Pulmonary artery endothelial cell (primary cell): ENCODE measurements around the gene LCNL1. TPM values are rescaled to one million over a fixed set of nuclear protein-coding genes. Genes with fewer than 3 reads are reported as not detected.

Experiments used
- DNase-seq: peaks from one replicate; pipeline ENCODE4 v3.0.0-alpha.2; 2011; ENCODE audit warnings: low read depth, low spot score
- total RNA-seq: library from RNA; depleted of rRNA; stranded (reverse); fragments of >200 nt; gene quantifications from 2 replicates; pipeline ENCODE4 v1.2.3, GENCODE V29; 2014

The LCNL1 gene
- total RNA-seq, 1 donor from 2014 or later: not detected

DNA sequence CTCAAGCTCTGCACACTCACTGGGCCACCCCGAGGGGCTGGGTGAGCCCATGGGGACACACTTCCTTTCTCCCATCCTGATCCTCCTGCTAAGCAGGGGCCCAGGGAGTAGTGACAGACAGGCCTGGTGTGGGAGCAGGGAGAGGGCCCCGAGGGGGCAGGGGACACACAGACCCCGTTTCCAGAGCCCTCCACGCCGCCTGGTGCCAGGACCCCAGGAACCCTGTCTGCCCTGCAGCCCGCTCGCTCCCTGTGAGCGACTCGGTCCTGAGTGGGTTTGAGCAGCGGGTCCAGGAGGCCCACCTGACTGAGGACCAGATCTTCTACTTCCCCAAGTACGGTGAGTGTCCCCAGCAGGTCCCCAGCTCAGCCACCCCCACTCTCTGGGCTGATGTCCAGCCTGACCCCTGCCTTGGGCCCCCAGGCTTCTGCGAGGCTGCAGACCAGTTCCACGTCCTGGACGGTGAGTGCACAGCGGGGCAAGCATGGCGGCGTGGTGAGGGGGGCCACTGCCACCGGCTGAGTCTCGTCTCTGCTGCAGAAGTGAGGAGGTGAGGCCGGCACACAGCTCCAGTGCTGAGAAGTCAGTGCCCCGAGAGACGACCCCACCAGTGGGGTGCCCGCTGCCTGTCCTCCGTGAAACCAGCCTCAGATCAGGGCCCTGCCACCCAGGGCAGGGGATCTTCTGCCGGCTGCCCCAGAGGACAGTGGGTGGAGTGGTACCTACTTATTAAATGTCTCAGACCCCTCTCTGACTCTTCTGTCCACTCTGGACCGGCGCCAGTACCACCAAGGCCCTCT lies 36.4 kb upstream of the LCNL1 start:
- no peak for DNase-seq

DNA sequence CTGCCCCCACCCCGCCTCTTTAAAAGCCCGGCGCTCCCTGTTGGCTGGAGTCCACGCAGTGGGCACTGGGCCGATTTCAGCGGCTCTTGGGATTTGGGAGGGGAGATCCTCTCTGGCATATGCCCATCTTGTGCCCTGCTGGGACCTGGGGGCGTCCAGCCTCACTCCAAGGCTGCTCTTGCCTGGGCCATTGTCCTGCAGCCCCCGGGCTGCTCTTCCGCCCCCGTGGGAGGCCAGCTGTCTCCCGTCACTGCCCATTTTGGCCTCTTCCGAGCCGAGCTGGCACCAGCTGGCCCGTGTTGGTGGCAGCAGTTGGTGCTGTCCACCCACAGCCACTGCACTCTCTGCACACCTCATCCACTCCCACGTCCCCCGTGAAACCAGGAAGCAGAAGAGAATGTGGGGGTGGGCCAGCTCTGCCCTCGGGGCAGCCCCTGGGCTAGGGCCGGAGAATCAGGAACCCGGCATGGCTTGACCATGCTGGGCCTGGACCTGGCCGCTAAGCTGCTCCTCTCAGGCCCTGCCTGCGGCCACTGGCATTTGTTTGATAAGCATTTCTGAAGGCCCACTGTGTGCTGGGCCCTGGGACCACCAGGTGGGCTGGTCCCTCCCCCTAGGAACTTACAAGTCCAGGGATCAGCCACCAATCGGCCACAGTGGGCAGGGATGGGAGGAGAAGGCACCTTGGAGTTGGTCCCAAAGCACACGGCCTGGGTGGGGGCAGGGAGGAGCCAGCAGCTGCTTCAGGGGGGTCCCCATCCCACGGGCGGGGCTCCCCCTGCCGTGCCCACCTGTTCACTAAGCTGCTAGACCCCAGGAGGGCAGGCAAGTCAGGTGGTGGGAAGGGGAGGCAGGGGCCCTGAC lies 35.5 kb upstream of the LCNL1 start:
- no peak for DNase-seq

DNA sequence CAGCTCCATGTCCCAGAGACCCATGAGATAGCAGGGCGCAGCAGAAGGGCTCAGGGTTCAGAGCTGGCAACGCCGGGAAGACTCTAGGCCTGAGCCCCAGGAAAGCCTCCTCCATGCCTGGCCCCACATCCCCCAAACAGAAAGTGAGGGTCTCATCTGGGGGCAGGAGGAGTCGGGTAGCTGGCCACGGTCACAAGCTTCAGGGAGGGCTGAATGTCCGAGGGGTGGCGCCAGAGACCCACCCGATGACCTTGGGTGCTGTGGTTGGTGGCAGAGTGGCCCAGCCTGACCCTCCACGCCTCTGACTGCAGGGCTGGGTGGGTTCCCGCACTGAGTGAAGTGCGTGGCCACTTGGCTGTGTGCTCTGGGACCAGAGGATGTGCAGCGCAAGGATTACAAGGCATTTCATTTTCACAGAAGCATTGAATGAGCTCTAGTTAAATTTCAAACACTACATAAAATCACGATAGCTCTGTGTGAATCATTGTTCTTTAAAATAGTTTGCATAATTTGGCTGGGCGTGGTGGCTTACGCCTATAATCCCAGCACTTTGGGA lies 34.8 kb upstream of the LCNL1 start:
- no peak for DNase-seq

DNA sequence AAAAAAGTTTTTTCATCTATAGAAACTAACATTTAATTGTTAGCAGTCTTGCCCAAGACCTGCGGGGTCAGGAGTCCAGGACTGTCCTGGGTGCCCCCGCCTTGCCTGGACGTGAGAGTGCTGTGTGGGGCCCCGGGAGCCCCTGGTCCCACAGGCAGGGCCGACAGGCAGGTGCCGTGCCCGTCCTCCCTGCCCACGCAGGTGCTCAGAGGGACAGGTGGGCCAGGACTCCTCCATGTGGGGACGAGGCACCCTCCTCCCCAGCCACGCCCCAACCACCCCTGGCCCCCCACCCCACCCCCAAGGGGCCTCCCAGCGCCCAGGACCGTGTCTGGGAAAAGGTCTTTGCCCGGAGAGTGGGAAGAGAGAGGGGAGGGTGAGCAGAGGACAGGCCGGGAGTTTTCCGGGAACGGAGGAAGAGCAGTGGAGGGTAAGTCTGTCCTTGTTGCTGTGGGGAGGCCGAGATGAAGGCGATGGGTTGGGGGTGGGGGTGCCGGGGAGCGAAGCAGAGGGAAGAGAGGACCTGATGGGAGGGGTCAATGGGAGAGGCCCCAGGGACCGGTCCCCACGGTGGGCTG lies 33.5 kb upstream of the LCNL1 start:
- no peak for DNase-seq

DNA sequence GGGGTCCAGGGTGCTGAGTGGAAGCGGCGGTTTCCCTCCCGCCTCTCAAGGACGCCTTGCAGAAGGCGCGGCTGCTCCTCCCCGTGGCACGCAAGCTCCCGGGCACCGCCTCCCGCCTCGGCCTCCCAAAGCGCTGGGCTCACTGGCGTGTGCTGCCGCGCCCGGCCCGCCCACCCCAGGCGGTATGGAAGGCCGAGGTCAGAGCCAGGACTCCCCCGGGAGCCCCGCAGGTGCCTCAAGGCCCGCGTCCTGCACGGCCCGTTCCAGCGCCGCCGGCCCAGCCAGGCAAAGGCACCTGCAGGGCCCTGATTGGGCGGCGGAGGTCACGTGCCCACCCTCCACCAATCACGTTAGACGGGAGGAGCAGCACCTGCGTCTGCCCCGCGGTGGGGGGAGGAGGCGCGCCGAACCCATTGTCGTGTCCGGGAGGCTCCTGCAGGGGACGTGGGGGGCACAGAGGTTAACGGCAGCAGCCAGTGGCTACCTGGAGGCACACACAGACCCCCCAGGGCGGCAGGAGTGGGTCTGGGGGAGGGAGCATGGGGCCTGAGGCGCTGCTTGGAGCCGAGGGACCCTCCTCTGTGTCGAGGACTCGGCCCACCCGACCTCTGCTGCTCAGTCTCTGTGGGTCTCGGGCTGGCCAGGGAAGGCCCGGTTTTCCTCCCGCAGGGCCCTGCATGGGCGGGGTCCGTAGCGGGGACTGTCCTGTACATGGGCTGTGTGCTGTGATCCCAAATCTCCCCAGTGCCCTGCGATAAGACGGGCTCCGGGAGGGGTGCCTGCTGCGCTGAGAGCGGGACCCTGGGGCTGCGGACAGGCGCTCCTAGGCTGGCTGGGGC lies 32.8 kb upstream of the LCNL1 start:
- DNase-seq: peak; percentile 45

DNA sequence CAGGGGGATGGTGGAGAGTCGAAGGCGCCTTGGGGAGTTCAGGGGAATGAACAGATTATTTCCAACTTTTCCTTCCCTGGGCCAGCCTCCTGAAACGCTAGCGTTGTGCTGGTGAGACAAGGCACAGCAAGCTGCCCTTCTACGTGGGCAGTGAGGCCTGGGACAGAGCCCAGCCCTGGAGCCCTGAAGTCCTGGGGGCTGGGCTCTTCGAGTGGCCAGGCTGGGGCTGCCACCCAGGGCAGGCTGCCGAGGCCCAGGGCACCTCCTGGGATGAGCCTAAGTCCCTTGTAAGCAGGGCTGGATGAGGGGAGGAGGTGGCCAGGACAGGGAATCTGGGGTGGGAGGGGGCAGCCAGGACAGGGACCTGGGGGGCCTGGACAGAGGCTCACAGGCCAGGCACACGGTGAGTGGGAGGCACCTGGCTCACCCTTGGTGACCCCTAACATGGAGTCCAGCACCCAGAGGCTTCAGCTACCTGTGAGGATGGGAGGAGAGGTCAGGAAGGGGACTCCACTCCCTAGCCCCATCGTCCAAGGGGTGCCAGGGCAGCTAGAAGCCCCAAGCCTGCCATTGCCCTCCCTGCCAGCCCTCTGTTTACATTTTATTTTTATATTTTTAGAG lies 32.0 kb upstream of the LCNL1 start:
- no peak for DNase-seq

DNA sequence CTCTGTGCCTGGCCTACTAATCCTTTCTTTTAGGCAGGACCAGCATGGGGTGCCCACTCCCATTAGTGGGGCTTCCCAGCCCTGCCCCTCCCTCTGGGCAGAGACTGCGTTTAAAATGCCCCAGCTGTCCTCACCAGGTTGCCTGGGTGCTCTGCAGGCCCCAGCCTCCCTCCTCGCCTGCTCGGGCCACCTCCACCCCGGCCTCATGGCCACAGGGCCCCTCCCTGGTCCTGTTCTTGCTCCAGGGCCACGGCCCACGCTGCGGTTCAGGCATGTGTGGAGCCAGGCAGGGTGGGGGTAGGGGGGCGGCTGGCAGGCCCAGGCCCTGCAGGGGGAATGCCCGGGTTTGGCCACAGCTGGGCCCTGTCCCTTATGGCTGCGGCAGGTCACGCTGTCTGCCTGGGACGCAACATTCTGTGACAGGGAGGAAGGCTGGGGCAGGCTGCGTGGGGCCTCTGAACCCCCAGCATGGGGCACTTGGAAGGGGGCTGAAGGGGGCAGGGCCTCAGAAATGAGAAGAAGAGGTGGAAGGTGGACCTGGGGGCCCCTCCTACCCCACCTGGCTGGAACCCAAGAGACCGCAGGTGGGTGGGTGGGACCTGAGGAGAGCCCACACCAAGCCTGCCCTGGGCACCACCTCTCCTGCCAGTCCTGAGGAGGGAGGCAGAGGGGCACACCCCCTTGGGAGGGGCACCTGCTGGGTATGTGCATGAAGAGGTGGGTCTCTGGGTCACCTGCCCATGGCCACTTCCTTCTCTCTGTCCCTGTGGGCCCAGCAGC lies 31.1 kb upstream of the LCNL1 start, which contains the start of gene LCN12:
LCN12 (plus strand) TSS at position 733 of the 780 bp plus-strand sequence. CDS start 55 bp downstream, outside the sequence.
- no peak for DNase-seq

DNA sequence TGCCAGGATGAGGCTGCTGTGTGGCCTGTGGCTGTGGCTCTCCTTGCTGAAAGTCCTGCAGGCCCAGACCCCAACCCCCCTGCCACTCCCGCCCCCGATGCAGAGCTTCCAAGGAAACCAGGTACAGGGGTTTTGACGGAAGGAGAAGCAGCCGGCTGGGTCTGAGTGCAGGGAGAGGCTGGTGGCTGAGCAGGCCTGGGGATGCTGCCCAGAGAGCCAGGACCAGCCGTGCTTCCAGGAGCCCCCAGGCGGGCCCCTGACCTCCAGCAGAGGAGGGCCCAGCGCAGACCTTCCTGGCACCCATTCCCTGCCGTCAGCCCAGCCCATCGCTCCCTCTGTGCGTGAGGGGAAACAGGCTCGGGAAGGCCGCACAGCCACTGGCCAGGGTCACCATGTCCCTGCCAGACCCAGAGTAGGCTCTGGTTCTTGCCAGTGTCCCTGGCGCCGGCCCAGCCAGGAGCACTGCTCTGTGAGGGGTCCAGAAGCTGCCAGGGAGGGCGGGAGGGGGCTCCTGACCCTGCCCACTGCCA lies 30.4 kb upstream of the LCNL1 start:
- DNase-seq: no peak

DNA sequence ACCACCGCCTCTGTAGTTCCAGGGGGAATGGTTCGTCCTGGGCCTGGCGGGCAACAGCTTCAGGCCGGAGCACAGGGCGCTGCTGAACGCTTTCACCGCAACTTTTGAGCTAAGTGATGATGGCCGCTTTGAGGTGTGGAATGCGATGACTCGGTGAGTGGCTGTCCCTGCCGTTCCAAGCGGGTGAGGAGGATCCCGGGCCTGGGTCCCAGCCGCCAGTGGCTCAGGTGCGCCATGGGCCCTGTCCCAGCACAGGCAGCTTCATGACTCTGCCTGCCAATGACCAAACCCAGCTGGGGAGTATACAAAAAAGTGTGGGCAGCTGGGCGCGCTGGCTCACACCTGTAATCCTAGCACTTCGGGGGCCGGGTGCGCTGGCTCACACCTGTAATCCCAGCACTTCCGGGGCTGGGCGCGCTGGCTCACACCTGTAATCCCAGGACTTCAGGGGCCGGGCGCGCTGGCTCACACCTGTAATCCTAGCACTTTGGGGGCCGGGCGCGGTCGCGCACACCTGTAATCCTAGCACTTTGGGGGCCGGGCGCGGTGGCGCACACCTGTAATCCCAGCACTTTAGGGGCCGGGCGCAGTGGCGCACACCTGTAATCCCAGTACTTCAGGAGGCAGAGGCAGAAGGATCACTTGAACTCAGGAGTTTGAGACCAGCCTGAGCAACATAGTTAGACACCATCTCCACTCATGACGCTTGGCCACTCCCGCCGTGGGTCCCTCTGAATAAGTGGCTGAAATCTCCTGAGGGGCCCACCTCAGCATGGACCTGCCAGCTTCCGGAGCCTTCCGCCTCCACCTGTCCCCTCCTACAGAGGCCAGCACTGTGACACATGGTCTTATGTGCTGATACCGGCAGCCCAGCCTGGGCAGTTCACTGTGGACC lies 29.7 kb upstream of the LCNL1 start:
- DNase-seq: no peak

DNA sequence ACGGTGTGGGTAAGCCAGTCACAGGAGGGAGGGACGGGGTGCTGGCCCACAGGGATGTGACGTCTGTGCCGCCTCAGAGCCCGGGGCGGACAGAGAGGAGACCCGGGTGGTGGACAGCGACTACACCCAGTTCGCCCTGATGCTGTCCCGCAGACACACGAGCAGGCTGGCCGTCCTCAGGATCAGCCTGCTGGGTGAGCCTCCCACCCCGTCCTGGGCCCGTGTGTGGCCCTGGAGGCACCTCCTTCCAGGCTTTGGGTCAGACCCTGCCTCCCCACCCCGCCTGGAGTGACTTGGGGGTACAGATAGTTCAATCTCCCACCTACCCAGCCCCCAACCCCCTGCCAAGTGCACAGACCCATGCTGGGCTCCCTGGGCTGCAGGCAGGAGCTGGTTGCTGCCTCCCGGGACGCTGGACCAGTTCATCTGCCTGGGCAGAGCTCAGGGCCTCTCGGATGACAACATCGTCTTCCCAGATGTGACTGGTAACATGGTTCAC lies 29.0 kb upstream of the LCNL1 start:
- no peak for DNase-seq

DNA sequence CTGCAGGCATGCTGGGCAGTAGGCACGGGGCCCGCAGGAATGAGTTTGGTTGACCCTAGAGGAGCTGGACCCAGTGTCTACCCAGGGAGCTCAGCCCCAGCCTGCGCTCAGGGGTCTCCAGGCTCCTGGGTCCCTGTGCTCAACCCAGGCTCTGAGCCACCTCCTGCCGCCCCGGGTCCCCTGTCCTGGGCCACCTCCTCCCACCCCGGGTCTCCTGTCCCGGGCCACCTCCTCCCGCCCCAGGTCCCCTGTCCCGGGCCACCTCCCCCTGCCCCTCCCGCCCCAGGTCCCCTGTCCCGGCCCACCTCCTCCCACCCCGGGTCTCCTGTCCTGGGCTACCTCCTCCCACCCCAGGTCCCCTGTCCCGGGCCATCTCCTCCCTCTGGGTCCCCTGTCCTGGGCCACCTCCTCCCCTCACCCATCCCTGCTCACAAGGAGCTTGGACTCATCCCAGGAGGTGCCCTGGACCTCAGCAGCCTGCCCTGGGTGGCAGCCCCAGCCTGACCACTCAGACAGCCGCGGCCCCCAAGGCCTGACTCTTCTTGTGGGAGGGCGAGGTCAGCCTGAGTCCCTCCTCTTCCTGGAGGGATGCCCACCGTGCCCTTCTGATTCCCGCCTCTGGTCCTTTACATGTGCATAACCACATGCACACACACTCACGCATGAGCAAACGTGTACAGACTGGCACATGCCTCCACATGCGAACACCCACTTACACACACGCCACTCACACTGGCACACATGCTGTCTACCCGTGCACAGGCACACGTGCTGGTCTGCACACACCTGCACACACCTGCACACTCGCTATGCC lies 28.3 kb upstream of the LCNL1 start:
- no peak for DNase-seq

DNA sequence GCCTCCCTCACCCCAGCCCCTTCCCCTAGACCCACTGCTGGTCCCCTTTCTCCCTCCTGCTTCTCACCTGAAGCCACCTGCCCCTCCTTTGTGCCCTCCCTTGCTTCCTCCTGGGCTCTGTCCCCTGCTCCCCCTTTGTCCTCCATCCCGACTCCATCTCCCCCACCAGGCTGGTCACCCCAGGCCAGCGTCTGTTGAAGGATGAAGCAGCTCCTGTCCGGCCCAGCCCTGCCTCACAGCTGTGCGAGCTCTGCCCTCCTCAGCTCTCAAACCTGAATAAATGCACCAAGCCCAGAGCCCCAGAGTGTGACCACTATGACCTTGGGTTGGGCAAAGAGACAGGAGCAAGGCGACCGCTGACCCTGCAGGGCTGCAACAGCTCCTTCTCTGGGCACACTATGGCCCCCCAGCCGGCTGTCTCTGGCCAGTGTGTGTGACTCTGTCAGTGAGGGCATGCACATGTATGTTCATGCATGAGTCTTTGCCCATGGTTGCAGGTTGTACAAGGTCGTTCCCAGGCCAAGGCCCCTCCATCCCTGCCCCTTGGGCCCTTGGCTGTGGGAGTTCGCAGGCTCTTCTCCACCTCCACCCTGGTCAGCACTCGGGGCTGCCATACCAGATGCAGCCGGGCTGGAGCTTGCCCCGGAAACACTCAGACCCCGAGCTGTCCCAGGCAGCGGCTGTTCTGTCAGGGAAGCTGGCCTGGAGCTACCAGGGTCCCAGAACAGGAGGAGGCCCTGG lies 27.4 kb upstream of the LCNL1 start:
- no peak for DNase-seq

DNA sequence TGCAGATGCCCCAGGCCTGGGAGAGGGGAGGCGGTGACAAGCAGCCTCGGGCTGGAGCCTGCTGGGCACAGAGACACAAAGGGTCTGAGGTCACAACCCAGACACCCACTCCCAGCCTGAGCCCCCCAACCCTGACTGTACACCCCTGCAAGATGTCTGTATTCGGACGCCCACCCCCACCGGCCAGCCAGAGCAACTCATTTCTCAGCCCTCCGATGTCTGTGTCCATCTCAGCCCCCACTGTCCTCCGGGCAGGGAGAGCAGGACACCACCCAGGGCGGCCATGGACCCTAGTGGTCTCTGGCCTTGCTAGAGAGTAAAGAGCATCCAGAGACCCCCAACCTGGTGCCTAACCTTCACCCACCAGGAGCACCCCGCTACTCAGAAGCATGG lies 26.9 kb upstream of the LCNL1 start:
- no peak for DNase-seq

DNA sequence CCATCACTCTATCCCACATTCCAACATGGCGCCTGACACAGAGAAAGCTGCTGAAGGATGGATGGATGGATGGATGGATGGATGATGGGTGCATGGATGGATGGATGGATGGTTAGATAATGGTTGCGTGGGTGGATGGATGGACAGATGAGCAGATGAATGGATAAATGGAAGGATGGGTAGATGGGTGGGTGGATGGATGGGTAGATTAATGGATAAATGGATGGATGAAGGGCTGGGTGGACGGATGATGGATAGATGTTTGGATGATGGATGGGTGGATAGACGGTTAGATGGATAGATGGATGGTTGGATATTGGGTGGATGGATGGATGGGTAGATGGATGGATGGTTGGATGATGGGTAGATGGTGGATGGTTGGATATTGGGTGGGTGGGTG lies 26.2 kb upstream of the LCNL1 start:
- DNase-seq: no peak

DNA sequence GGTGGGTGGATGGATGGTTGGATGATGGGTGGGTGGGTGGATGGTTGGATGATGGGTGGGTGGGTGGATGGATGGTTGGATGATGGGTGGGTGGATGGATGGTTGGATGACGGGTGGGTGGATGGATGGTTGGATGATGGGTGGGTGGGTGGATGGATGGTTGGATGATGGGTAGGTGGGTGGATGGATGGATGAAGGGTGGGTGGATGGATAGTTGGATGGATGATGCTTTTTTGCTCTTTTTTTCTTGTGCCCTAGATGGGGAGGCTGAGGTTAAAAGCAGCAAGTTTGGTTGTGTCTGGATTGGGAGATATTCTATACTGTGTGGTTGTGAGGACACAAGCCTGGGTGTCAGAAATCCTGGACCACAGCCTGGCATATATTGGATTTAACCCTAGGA lies 25.3 kb upstream of the LCNL1 start:
- no peak for DNase-seq

DNA sequence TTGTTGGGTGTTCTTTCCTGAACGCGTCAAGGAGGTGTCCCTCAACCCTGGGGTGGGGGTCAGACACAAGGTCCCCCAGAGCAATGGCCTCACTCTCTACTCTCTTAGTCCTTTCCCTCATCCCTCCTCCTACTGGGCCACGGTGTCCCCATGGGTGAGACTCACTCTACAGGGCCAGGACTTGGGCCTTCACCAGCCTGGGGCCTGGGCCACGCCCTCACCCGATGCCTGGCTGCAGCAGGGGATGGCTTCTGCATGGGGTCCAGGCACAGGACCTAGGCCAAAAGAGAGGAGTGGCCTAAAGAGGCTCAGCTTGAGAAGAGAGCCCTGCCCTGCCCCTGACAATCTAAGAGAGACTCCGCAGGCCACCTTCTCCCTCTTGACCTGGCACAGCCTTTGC lies 24.9 kb upstream of the LCNL1 start:
- no peak for DNase-seq

DNA sequence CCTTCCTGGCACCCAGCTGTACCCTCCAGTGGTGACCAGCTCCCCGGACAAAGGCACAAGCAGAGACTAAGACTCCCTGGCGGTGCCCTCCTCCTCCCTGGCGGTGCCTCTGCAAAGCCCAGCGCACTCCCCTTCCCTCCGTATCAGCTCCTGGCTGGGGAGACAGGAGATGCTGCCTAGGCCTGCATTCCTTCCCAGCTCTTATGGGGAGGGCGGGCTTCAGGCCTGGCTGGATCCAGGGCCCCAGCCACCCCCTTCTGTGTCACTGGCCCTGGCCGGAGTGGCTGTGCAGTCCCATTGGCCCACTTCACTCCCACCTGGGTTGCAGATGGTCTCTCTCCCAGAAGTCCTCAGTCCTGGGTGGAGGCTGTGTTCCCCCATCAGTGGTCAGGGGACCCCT lies 24.3 kb upstream of the LCNL1 start:
- DNase-seq: no peak
